HEK293 (cell line): Measurements from ENCODE around the gene PIP5K1B.

Experiments used
- CTCF ChIA-PET: fragments of 350-600 bp; formaldehyde crosslinking; extraction: SDS; loops from one replicate; lab custom pipeline; 2021; ENCODE audit warnings: antibody characterized with exemption; lab: Yijun Ruan, JAX
- POLR2A ChIA-PET: fragments of 300-600 bp; formaldehyde crosslinking; extraction: SDS; loops from one replicate; lab custom pipeline; 2020; ENCODE audit warnings: antibody characterized with exemption, inconsistent platforms; lab: Yijun Ruan, JAX
- H3K27ac ChIP-seq: fragments of 200-500 bp; sonication (Bioruptor generic); 2 replicates; pipeline ENCODE4 v1.5.1; 2014; ENCODE audit warnings: low read depth, low read length, control low read depth, inconsistent platforms; ENCODE audit errors: extremely low read depth
- H3K36me3 ChIP-seq, 2 experiments: fragments of 200-500 bp in 1 of 2; sonication (Bioruptor generic) in 1 of 2; 1 replicate in 1 of 2; 2 replicates in 1 of 2; pipeline ENCODE4 v1.5.1; 2014 to 2017; ENCODE audit warnings: inconsistent platforms in 2 of 2, low read length in 2 of 2; ENCODE audit not compliant: control insufficient read depth in 2 of 2, insufficient read depth in 1 of 2
- H3K4me1 ChIP-seq: fragments of 200-500 bp; sonication (Bioruptor generic); 2 replicates; pipeline ENCODE4 v1.5.1; 2014; ENCODE audit warnings: mild to moderate bottlenecking, low read length, inconsistent platforms; ENCODE audit not compliant: control insufficient read depth, insufficient read depth
- H3K4me3 ChIP-seq: 2 replicates; pipeline ENCODE4 v1.5.1; 2011; ENCODE audit warnings: low read depth, mild to moderate bottlenecking, control low read depth, low read length, moderate library complexity
- H3K9me3 ChIP-seq: fragments of 200-500 bp; sonication (Bioruptor generic); 2 replicates; pipeline ENCODE4 v1.5.1; 2014; ENCODE audit warnings: low read depth, low read length, inconsistent platforms; ENCODE audit not compliant: control insufficient read depth, insufficient read depth
- GLIS2 ChIP-seq: fragments of 450-650 bp; formaldehyde crosslinking; IDR thresholded peaks from 2 replicates; pipeline ENCODE4 v1.5.1; 2016; ENCODE audit warnings: missing biosample characterization, missing genetic modification characterization
- HOXC10 ChIP-seq: sonication (generic); formaldehyde crosslinking; IDR thresholded peaks from 2 replicates; pipeline ENCODE4 v1.8.1; 2023; ENCODE audit warnings: mild to moderate bottlenecking, missing genetic modification reagents
- RBAK ChIP-seq: fragments of 450-650 bp; formaldehyde crosslinking; IDR thresholded peaks from 2 replicates; pipeline ENCODE4 v1.5.1; 2016; ENCODE audit warnings: missing biosample characterization, missing genetic modification characterization
- SP7 ChIP-seq: fragments of 450-650 bp; formaldehyde crosslinking; IDR thresholded peaks from 2 replicates; pipeline ENCODE4 v1.5.1; 2016; ENCODE audit warnings: missing biosample characterization, missing genetic modification characterization
- YY1 ChIP-seq: fragments of 450-650 bp; formaldehyde crosslinking; IDR thresholded peaks from 2 replicates; pipeline ENCODE4 v1.5.1; 2018; ENCODE audit warnings: missing biosample characterization, missing genetic modification characterization
- ZBTB44 ChIP-seq: fragments of 450-650 bp; IDR thresholded peaks from 2 replicates; pipeline ENCODE4 v1.5.1; 2018; ENCODE audit warnings: missing biosample characterization, mild to moderate bottlenecking, missing genetic modification characterization
- ZNF132 ChIP-seq: fragments of 450-650 bp; formaldehyde crosslinking; IDR thresholded peaks from 2 replicates; pipeline ENCODE4 v1.5.1; 2017; ENCODE audit warnings: missing biosample characterization, missing genetic modification characterization, borderline replicate concordance
- ZNF157 ChIP-seq: fragments of 450-650 bp; formaldehyde crosslinking; IDR thresholded peaks from 2 replicates; pipeline ENCODE4 v1.5.1; 2016; ENCODE audit warnings: missing biosample characterization, missing genetic modification characterization
- ZNF221 ChIP-seq: fragments of 450-650 bp; formaldehyde crosslinking; IDR thresholded peaks from 2 replicates; pipeline ENCODE4 v1.5.1; 2017; ENCODE audit warnings: missing biosample characterization, missing genetic modification characterization, borderline replicate concordance
- ZNF341 ChIP-seq: fragments of 450-650 bp; formaldehyde crosslinking; IDR thresholded peaks from 2 replicates; pipeline ENCODE4; 2016; ENCODE audit warnings: low read depth, missing biosample characterization, missing genetic modification characterization
- ZNF354C ChIP-seq: fragments of 450-650 bp; formaldehyde crosslinking; IDR thresholded peaks from 2 replicates; pipeline ENCODE4 v1.5.1; 2016; ENCODE audit warnings: missing biosample characterization, missing genetic modification characterization, low read depth, borderline replicate concordance
- ZNF37A ChIP-seq: fragments of 450-650 bp; IDR thresholded peaks from 2 replicates; pipeline ENCODE4 v1.5.1; 2018; ENCODE audit warnings: missing biosample characterization, missing genetic modification characterization
- ZNF629 ChIP-seq: fragments of 450-650 bp; formaldehyde crosslinking; IDR thresholded peaks from 2 replicates; pipeline ENCODE4 v1.5.1; 2017; ENCODE audit warnings: missing biosample characterization, missing genetic modification characterization
- ZNF639 ChIP-seq: fragments of 450-650 bp; formaldehyde crosslinking; IDR thresholded peaks from 2 replicates; pipeline ENCODE4 v1.5.1; 2016; ENCODE audit warnings: missing biosample characterization, missing genetic modification characterization
- ZNF777 ChIP-seq: fragments of 450-650 bp; formaldehyde crosslinking; IDR thresholded peaks from 2 replicates; pipeline ENCODE4 v1.5.1; 2017; ENCODE audit warnings: missing biosample characterization, missing genetic modification characterization, borderline replicate concordance
- TF ChIP-seq, protein P1 (sequence below): fragments of 450-650 bp; formaldehyde crosslinking; IDR thresholded peaks from 2 replicates; pipeline ENCODE4 v1.5.1; 2016; ENCODE audit warnings: missing biosample characterization, missing genetic modification characterization
- TF ChIP-seq, protein P2 (sequence below): fragments of 450-650 bp; formaldehyde crosslinking; IDR thresholded peaks from 2 replicates; pipeline ENCODE4 v1.5.1; 2016; ENCODE audit warnings: missing biosample characterization, missing genetic modification characterization
- TF ChIP-seq, protein P3 (sequence below): fragments of 450-650 bp; formaldehyde crosslinking; IDR thresholded peaks from 2 replicates; pipeline ENCODE4 v1.5.1; 2016; ENCODE audit warnings: missing biosample characterization, missing genetic modification characterization, low read depth

Gene PIP5K1B

GRCh38 chr9:68804911-68805889 is 100.2 kb downstream of the PIP5K1B start:
- Histone ChIP-seq H3K36me3 (no peaks in the 10 kb centered on the region), H3K4me3 (no peak overlapping the region), H3K27ac (no peak overlapping the region), H3K9me3 (no peaks in the 10 kb centered on the region)
- POLR2A ChIA-PET, result no interaction called here
- TF ChIP-seq ZNF157, result no peak
- TF ChIP-seq ZNF354C (tag by site-specific recombination), result no peak
- TF ChIP-seq RBAK, result no peak
- no peak for TF ChIP-seq ZNF777 (tag by site-specific recombination)
- TF ChIP-seq ZBTB44, result no peak
- no peak for TF ChIP-seq HOXC10 (CRISPR knock-in tag)
- TF ChIP-seq, protein P1, sequence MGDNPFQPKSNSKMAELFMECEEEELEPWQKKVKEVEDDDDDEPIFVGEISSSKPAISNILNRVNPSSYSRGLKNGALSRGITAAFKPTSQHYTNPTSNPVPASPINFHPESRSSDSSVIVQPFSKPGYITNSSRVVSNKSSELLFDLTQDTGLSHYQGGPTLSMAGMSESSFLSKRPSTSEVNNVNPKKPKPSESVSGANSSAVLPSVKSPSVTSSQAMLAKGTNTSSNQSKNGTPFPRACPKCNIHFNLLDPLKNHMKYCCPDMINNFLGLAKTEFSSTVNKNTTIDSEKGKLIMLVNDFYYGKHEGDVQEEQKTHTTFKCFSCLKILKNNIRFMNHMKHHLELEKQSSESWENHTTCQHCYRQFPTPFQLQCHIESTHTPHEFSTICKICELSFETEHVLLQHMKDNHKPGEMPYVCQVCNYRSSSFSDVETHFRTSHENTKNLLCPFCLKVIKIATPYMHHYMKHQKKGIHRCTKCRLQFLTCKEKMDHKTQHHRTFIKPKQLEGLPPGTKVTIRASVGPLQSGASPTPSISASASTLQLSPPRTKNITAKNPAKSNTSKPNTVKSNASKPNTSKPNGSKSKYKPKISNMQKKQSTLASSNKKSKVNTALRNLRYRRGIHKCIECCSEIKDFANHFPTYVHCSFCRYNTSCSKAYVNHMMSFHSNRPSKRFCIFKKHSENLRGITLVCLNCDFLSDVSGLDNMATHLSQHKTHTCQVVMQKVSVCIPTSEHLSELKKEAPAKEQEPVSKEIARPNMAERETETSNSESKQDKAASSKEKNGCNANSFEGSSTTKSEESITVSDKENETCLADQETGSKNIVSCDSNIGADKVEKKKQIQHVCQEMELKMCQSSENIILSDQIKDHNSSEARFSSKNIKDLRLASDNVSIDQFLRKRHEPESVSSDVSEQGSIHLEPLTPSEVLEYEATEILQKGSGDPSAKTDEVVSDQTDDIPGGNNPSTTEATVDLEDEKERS, result no peak
- TF ChIP-seq, protein P2, sequence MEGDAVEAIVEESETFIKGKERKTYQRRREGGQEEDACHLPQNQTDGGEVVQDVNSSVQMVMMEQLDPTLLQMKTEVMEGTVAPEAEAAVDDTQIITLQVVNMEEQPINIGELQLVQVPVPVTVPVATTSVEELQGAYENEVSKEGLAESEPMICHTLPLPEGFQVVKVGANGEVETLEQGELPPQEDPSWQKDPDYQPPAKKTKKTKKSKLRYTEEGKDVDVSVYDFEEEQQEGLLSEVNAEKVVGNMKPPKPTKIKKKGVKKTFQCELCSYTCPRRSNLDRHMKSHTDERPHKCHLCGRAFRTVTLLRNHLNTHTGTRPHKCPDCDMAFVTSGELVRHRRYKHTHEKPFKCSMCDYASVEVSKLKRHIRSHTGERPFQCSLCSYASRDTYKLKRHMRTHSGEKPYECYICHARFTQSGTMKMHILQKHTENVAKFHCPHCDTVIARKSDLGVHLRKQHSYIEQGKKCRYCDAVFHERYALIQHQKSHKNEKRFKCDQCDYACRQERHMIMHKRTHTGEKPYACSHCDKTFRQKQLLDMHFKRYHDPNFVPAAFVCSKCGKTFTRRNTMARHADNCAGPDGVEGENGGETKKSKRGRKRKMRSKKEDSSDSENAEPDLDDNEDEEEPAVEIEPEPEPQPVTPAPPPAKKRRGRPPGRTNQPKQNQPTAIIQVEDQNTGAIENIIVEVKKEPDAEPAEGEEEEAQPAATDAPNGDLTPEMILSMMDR (tag by site-specific recombination), result no peak
- no peak for TF ChIP-seq SP7 (tag by site-specific recombination)
- TF ChIP-seq ZNF341 (tag by site-specific recombination), result no peak
- TF ChIP-seq, protein P3, sequence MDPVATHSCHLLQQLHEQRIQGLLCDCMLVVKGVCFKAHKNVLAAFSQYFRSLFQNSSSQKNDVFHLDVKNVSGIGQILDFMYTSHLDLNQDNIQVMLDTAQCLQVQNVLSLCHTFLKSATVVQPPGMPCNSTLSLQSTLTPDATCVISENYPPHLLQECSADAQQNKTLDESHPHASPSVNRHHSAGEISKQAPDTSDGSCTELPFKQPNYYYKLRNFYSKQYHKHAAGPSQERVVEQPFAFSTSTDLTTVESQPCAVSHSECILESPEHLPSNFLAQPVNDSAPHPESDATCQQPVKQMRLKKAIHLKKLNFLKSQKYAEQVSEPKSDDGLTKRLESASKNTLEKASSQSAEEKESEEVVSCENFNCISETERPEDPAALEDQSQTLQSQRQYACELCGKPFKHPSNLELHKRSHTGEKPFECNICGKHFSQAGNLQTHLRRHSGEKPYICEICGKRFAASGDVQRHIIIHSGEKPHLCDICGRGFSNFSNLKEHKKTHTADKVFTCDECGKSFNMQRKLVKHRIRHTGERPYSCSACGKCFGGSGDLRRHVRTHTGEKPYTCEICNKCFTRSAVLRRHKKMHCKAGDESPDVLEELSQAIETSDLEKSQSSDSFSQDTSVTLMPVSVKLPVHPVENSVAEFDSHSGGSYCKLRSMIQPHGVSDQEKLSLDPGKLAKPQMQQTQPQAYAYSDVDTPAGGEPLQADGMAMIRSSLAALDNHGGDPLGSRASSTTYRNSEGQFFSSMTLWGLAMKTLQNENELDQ, result no peak
- no peak for TF ChIP-seq YY1 (tag by site-specific recombination)
- no peak for TF ChIP-seq ZNF37A
- no peak for TF ChIP-seq ZNF221
- TF ChIP-seq ZNF132 (tag by site-specific recombination), result no peak
- TF ChIP-seq ZNF639 (tag by site-specific recombination), result no peak
- TF ChIP-seq ZNF629 (tag by site-specific recombination), result no peak
- TF ChIP-seq GLIS2 (tag by site-specific recombination), result no peak
- TF ChIP-seq, all 188 proteins: peak for 0
- H3K4me1 ChIP-seq, result no peaks in the 10 kb centered on the region
- CTCF ChIA-PET, result interaction anchor here (0.6 kb wide), 1 partner anchor 119 kb away, joined by 3 read pairs; no protein-coding TSS in a partner anchor
